ENCODE results near the gene UQCR11. TPM values are rescaled to one million over a fixed set of nuclear protein-coding genes. Genes with fewer than 3 reads are reported as not detected.
A peak's percentile ranks its signal among the peaks of the same experiment; 100 is the strongest.

Gene UQCR11
- total RNA-seq, 1 donor from 2014 or later: 184 TPM

DNA sequence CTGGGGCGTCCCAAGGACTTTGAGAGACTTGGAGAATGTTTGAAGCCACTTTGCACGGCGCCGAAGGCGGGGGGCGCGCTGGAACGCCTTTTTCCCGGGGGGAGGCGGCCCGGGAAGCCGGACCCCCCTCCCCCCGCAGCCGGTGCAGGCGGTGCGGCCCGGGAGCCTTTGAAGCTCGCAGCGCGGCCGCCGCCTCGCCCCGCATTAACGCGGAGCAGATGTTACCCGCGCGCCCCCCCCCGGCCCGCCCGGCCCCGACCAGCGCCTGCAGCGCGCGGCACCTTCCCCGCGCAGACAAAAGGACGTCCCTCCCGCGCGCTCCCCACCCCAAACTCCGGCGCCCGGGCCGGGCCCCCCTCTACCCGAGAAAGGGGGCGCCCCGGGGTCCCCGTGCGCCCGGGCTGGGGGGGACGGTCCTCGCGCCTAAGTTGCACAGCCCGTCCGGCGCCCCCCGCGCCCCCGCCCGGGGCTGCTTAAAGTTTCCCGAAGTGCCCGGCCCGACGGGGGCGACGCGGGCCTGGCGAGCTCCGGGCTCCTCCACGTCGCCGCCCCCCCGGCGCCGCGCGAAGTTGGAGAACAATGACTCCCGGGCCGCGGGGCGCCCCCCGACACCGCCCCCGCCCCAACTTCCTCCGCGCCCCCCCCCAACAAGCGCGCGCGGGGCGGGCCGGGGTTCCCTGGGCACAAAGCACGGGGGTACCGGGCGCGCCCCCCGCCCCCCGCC lies 46.5 kb upstream of the UQCR11 start:
- peak overlapping the region; percentile 80 for H3K27ac Mint-ChIP-seq (ENCODE audit: unreplicated experiment)
- peaks cover 2% of the 10 kb centered on the region for H3K36me3 Mint-ChIP-seq (ENCODE audit: low read depth)
- peaks cover 17% of the 10 kb centered on the region for H3K4me1 Mint-ChIP-seq (ENCODE audit: low read depth)
- no peaks in the 10 kb centered on the region for H3K27me3 Mint-ChIP-seq (ENCODE audit: low read depth)
- H3K4me3 Mint-ChIP-seq (ENCODE audit: unreplicated experiment): peak overlapping the region; percentile 83
- no peak for DNase-seq (ENCODE audit: low spot score)
- no peaks in the 10 kb centered on the region for H3K9me3 Mint-ChIP-seq (ENCODE audit: low read depth)
- TF ChIP-seq, protein P1, sequence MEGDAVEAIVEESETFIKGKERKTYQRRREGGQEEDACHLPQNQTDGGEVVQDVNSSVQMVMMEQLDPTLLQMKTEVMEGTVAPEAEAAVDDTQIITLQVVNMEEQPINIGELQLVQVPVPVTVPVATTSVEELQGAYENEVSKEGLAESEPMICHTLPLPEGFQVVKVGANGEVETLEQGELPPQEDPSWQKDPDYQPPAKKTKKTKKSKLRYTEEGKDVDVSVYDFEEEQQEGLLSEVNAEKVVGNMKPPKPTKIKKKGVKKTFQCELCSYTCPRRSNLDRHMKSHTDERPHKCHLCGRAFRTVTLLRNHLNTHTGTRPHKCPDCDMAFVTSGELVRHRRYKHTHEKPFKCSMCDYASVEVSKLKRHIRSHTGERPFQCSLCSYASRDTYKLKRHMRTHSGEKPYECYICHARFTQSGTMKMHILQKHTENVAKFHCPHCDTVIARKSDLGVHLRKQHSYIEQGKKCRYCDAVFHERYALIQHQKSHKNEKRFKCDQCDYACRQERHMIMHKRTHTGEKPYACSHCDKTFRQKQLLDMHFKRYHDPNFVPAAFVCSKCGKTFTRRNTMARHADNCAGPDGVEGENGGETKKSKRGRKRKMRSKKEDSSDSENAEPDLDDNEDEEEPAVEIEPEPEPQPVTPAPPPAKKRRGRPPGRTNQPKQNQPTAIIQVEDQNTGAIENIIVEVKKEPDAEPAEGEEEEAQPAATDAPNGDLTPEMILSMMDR (IDR thresholded peaks at IDR 0.05): peak; percentile 33

DNA sequence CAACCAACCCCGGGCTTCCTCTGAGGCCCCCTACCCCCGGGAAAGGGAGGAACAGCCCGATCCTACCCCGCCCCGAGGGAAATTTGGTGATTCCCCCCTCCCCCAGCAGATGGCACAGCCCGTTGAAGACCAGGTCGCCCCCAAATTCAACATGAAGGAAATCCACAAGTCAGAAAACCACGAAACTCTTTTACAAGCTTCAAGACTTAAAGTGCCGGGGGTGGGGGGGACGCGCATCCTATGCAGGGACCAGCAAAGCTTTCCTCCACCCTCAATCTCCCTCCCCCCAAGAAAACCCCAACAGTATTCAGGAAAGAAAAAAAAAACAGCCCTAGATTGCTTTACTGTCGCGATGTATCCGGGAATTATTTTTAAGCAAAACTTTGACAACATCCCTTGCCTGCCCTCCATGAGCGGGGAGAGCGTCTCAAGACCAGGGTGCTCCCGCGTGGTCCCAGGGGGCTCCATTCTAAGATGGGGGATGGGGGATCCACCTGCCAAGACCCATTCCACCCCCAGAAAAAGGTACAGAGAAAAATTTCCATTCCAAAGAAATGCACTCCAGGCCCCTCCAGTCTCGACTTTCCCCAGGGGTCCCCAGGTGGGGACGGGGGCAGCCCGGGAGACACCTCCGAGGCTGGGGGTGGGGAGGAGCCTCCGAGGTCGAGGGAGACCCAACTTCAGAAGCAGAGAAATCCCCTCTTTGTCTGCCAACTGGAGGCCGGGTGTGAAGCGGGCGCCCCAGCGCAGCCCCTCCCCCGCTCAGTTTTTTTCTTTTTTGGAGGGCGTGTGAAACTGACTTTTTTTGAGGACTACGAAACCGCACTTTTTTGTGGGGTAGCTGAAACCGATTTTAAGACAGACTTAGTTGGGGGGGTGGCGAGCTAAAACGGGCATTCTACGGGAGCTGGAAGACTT lies 45.6 kb upstream of the UQCR11 start:
- Mint-ChIP-seq H3K27ac (ENCODE audit: unreplicated experiment) (peak overlapping the region; percentile 89), H3K4me3 (ENCODE audit: unreplicated experiment) (peak overlapping the region; percentile 83), H3K36me3 (ENCODE audit: low read depth) (peaks cover 2% of the 10 kb centered on the region), H3K9me3 (ENCODE audit: low read depth) (no peaks in the 10 kb centered on the region), H3K4me1 (ENCODE audit: low read depth) (peaks cover 17% of the 10 kb centered on the region), H3K27me3 (ENCODE audit: low read depth) (no peaks in the 10 kb centered on the region)
- TF ChIP-seq, protein P1 (IDR thresholded peaks at IDR 0.05): peak; percentile 47
- DNase-seq (ENCODE audit: low spot score): no peak

DNA sequence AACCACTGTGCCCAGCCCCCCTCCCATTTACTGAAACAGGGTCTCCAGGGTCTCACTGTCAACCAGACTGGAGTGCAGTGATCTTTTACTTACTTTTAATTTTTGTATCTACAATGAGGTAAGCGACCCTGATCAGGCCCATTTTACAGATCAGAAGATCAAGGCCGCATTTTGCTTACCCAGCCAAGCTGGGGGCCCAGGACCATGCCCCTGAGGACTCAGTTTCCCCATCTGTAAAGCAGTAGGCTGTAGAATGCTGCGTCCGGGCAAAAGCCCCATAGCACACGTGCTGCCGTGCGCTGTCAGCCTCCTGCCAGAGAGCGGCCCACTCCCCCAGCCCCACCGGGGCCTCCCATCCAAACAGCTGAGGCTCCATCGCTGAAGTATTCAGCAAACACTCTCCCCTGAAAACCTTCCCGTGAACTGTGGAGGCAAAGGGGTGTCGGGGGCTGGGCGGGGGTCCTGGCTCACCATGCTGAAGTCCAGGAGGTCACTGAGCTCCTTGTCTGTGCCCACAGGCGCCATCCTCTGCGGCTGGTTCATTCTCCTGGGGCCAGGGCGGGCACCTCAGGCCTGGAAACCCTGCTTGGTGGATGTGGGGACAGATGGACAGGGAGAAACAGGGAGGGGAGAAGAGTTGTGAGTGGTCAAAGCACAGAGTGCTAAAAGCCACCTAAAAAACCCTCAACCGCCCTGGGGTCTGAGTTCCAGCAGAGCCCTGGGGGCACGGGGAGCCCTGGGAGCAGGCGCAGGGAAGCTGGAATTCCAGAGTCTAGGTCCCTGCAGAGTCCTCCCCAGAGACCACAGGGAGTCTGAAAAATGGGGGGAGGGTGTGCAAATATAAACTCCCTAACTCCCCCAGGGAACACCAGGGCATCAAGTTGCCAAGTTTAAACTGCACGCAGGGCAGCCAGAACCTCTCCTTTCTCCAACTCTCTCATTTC lies 44.7 kb upstream of the UQCR11 start:
- peak overlapping the region; percentile 83 for H3K4me3 Mint-ChIP-seq (ENCODE audit: unreplicated experiment)
- H3K9me3 Mint-ChIP-seq (ENCODE audit: low read depth): no peaks in the 10 kb centered on the region
- no peak for DNase-seq (ENCODE audit: low spot score)
- peak overlapping the region; percentile 89 for H3K27ac Mint-ChIP-seq (ENCODE audit: unreplicated experiment)
- peaks cover 17% of the 10 kb centered on the region for H3K4me1 Mint-ChIP-seq (ENCODE audit: low read depth)
- peaks cover 5% of the 10 kb centered on the region for H3K36me3 Mint-ChIP-seq (ENCODE audit: low read depth)
- TF ChIP-seq, protein P1 (IDR thresholded peaks at IDR 0.05): no peak
- H3K27me3 Mint-ChIP-seq (ENCODE audit: low read depth): no peaks in the 10 kb centered on the region

DNA sequence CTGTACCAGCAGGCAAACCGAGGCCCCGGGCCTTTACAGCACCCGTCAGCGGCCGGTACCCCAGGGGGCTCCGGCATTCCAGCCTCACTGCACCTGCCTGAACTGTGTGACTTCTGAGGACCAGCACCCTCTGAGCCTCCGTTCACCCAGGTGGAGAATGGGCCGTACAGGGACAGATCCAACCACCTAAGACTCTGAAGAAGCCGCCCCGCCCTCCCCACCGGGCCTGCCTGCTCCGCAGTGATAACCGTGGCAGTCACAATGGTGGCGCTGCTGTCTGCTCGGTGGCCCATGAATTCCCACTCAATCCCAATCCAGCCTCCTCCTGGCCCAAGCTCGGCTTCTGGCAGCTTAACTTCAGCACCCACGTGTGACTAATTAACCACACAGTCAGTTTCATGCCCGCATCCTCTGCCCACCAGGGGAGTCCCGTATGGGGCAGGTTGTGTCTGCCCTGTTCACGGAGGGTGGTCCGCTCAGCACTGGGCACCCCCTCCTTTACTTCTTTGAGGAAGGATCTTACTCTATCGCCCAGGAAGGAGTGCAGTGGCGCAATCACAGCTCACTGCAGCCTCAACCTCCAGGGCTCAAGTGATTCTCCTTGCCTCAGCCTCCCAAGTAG lies 43.8 kb upstream of the UQCR11 start:
- Mint-ChIP-seq H3K9me3 (ENCODE audit: low read depth) (no peaks in the 10 kb centered on the region), H3K27me3 (ENCODE audit: low read depth) (no peaks in the 10 kb centered on the region), H3K4me3 (ENCODE audit: unreplicated experiment) (no peak overlapping the region), H3K4me1 (ENCODE audit: low read depth) (peaks cover 17% of the 10 kb centered on the region), H3K27ac (ENCODE audit: unreplicated experiment) (peak overlapping the region; percentile 17), H3K36me3 (ENCODE audit: low read depth) (peaks cover 5% of the 10 kb centered on the region)
- no peak for DNase-seq (ENCODE audit: low spot score)
- TF ChIP-seq, protein P1 (IDR thresholded peaks at IDR 0.05): no peak
